HL-60/S4 treated with retinoic acid at 250 ng/mL for 4 days and 3 days (cell line): ENCODE measurements around the gene ELOVL1.
"Not testable (repeated sequence)": the region's sequence is repeated elsewhere in the genome, so short reads cannot be mapped to it uniquely, and the experiment has no call there.

Experiments
- in situ Hi-C: fragments of 300-500 bp; cut with MboI; formaldehyde crosslinking; loops from 2 replicates; pipeline ENCODE4 v1.7.0; 2022; ENCODE audit warnings: low sequenced_read_pairs

ELOVL1 gene

GRCh38 chr1:43367904-43368645 is at the start of gene ELOVL1:
Gene ELOVL1, minus strand, starts transcription at chr1:43368011. Its CDS starts 2,402 bp downstream, at chr1:43365609.
- in situ Hi-C loops, result no loop called here

- in situ Hi-C loops, result loop anchor here (10.0 kb wide), 1 partner anchor 191 kb away; no protein-coding TSS in a partner anchor
These were observed 48.1 kb upstream of the ELOVL1 start for GRCh38 chr1:43415901-43416300.

GRCh38 chr1:43414634-43415223 is 46.9 kb upstream of the ELOVL1 start:
- in situ Hi-C loops, result loop anchor here (10.0 kb wide), 1 partner anchor 190 kb away; no protein-coding TSS in a partner anchor

- in situ Hi-C loops, result loop anchor here (10.0 kb wide), 1 partner anchor 189 kb away; no protein-coding TSS in a partner anchor
These were observed 45.6 kb upstream of the ELOVL1 start for GRCh38 chr1:43413426-43413825.

- in situ Hi-C loops, result loop anchor here (10.0 kb wide), 1 partner anchor 186 kb away; no protein-coding TSS in a partner anchor
These were observed 42.8 kb upstream of the ELOVL1 start for GRCh38 chr1:43410571-43410970.

GRCh38 chr1:43405876-43406234 is 38.0 kb upstream of the ELOVL1 start:
- in situ Hi-C loops, result no loop called here

GRCh38 chr1:43405219-43405875 is 37.5 kb upstream of the ELOVL1 start:
- in situ Hi-C loops, result no loop called here

GRCh38 chr1:43404353-43404752 is 36.5 kb upstream of the ELOVL1 start:
- in situ Hi-C loops, result no loop called here

GRCh38 chr1:43402089-43402865 is 34.5 kb upstream of the ELOVL1 start:
- in situ Hi-C loops, result no loop called here

- in situ Hi-C loops, result not testable (repeated sequence)
These were observed 32.6 kb upstream of the ELOVL1 start for GRCh38 chr1:43400441-43400840.

GRCh38 chr1:43398227-43398626 is 30.4 kb upstream of the ELOVL1 start:
- in situ Hi-C loops, result no loop called here

GRCh38 chr1:43396059-43396458 is 28.2 kb upstream of the ELOVL1 start:
- in situ Hi-C loops, result no loop called here

GRCh38 chr1:43395523-43395922 is 27.7 kb upstream of the ELOVL1 start:
- in situ Hi-C loops, result no loop called here

- in situ Hi-C loops, result no loop called here
These were observed 24.9 kb upstream of the ELOVL1 start for GRCh38 chr1:43392702-43393101.

- in situ Hi-C loops, result no loop called here
These were observed 21.8 kb upstream of the ELOVL1 start, which contains the start of the genes MED8 and SZT2 for GRCh38 chr1:43389326-43390313. Gene MED8, minus strand, starts transcription at chr1:43389800. Its CDS starts 36 bp downstream, at chr1:43389764. Gene SZT2, plus strand, starts transcription at chr1:43389899. Its CDS starts 70 bp downstream, at chr1:43389969.

GRCh38 chr1:43388613-43389012 is 20.8 kb upstream of the ELOVL1 start:
- in situ Hi-C loops, result no loop called here

- in situ Hi-C loops, result no loop called here
These were observed 20.3 kb upstream of the ELOVL1 start for GRCh38 chr1:43387976-43388599.

- in situ Hi-C loops, result no loop called here
These were observed 18.9 kb upstream of the ELOVL1 start for GRCh38 chr1:43386676-43387075.

GRCh38 chr1:43383449-43383848 is 15.6 kb upstream of the ELOVL1 start:
- in situ Hi-C loops, result no loop called here
